GM11168 (cell line): ENCODE results near the gene GGT5.
"Not testable (repeated sequence)": the region's sequence is repeated elsewhere in the genome, so short reads cannot be mapped to it uniquely, and the experiment has no call there.

Experiments used
- in situ Hi-C: fragments of 300-500 bp; cut with MboI; formaldehyde crosslinking; loops from one replicate; pipeline ENCODE4 v1.12.0; 2022; ENCODE audit warnings: low sequenced_read_pairs; ENCODE audit not compliant: unreplicated experiment

Gene GGT5, protein sequence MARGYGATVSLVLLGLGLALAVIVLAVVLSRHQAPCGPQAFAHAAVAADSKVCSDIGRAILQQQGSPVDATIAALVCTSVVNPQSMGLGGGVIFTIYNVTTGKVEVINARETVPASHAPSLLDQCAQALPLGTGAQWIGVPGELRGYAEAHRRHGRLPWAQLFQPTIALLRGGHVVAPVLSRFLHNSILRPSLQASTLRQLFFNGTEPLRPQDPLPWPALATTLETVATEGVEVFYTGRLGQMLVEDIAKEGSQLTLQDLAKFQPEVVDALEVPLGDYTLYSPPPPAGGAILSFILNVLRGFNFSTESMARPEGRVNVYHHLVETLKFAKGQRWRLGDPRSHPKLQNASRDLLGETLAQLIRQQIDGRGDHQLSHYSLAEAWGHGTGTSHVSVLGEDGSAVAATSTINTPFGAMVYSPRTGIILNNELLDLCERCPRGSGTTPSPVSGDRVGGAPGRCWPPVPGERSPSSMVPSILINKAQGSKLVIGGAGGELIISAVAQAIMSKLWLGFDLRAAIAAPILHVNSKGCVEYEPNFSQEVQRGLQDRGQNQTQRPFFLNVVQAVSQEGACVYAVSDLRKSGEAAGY

DNA sequence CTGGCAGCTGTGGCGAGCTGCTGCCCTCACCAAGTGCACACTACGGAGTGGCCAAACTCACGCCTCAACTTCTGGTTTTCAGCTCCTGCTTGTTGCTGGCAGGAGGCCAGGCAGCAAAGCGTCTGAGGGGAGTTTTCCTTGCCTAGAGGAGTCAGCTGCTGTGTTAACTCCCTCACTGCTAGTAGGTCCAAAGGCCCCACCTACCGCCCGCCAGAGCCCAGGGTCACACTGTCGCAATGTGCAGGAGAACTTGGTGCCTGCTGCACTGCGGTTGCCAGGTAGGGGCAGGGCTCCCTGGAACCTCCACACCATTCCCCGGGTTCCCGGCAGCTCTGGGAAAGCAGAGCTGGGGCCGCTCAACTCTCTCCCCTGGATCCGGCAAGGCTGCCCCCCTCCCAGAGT lies at the start of gene GGT5:
TSS of gene GGT5 (minus strand) at position 53 of the 402 bp plus-strand sequence. CDS start 357 bp downstream, outside the sequence.
- in situ Hi-C loops = not testable (repeated sequence)

DNA sequence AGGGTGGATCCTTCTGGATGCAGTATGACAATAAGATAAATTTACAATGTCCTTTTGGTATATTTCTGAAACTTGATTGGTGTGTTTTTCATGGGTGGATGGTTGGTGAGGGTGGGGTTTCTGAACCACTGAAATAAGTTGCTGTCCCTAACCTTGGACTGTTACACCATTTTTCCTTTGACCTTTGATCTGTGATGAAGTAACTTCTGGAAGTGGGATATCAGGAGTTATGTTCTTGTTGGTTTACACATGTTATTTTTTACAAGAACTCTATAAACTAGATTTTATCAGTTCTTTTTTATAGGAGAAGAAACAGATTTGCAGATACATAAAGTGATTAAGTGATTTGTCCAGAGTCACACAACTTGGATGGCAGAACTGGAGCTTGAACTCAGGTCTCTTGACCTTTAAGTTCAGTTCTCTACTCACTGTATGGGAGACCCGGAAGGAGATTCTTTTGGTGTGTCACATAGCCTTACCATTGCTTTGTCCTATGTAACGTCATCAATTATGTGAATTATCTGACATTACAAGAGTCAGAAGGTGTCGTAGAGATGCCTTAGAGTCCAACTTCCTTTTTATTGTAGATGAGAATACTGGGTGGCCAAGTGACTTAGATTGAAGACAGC lies 47.4 kb upstream of the GGT5 start:
- in situ Hi-C loops = loop anchor here (5.0 kb wide), 1 partner anchor 380 kb away; no protein-coding TSS in a partner anchor

DNA sequence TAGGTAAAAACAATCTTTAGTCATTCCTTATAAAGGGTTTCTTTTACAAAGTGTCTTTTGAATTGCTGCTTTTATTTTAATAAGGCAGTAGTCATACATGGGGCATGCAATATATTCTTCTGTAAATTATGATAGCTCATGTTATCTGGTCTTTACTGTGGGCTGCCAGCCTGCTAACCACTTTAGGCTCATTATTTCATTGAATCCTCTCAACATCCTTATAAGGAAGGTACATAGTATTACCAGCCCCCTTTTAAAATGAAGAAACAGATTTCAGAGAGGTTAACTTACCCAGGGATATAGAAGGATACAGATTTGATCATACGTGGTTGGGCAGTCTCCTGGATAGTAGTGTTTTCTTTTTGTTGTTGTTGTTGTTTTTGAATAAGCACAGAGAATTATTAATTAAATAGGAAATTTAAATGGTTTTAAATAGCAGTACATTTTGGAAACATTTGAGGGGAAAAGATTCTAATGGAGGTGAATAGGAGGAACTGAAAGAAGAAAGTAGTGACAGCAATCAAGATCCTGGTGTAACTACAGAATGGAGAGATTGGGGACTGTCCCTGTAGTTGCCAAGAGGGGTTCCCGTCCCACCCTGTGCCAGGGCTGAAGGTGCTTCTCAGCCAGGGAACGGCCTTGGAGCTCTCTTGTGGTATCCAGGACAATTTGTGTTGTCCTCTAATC lies 46.8 kb upstream of the GGT5 start:
- in situ Hi-C loops = loop anchor here (5.0 kb wide), 1 partner anchor 381 kb away; no protein-coding TSS in a partner anchor

DNA sequence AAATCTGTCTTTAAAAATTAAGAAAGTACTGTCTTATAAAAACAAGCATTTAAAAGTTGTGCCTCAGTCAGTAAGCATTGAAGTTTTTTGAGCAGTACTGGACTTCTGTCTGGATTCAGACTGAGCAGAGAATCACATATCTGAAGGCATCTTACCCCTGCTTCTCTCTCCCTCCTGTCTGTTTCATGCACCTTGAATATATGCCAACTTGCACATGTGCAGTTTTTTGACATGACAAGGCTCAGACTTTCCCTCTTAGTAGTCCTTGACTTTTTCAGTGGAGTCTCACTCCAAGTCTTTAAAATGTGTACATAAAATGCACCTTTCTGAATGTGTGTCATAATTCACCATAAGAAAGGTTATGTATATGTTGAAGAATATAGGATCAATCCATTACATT lies 45.6 kb upstream of the GGT5 start:
- in situ Hi-C loops = loop anchor here (5.0 kb wide), 1 partner anchor 382 kb away; no protein-coding TSS in a partner anchor

DNA sequence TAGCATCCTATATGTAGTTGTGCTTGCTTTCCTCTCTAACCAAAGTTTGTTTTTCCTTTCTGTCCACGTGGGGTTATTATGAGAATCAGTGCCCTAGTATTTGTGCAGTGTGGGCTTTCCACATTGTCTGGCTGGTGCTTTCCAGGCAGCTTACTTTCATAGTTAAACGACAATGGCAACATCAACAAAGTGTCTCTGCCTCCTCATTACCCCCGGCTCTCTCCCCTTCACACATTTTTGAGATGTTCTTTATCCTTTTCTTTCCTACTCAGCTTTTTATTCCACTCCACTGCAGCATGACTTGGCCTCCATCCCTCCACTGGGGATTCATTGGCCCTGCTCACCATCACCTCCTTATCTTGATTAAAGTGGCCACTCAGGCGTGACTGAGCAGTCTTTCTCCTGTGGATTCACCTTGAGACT lies 44.9 kb upstream of the GGT5 start:
- in situ Hi-C loops = loop anchor here (5.0 kb wide), 1 partner anchor 383 kb away; no protein-coding TSS in a partner anchor

DNA sequence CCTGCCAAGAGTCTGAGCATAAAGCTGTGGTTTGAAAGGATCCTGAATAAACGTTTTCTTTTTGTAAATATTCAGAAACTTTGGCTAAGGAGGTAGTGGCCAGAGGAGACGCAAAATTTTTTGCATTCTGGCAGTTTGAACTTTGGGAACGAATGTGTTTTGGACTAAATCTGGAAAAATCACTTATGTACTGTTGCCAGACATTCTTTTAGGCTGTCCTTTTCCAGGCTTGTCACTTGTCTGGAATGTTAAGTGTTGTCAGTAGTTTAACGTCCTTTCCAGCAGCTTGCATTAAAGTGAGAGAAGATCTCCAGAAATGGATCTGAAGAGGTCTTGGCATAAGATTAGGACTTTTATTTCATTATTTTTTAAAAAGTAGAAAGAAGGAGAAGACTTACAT lies 44.2 kb upstream of the GGT5 start:
- in situ Hi-C loops = no loop called here

DNA sequence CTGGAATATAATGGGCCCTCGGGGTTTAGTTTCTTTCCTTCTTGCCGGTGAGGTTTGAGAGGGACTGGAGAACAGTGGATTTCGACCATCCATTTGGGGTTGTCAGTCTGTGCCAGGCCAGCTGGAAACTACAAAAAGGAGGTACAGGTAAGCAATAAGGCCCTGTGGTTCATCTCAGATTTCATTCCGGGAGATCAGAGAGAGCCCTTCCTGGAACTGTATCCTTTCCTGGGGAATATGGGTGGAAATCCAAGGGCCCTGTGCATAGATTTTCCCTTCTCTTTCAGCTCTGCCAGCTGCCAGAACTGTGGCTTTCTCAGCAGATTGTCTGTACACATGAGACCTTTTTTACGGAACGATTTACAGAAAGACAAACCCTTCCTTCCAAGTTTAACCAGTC lies 42.9 kb upstream of the GGT5 start:
- in situ Hi-C loops = not testable (repeated sequence)

DNA sequence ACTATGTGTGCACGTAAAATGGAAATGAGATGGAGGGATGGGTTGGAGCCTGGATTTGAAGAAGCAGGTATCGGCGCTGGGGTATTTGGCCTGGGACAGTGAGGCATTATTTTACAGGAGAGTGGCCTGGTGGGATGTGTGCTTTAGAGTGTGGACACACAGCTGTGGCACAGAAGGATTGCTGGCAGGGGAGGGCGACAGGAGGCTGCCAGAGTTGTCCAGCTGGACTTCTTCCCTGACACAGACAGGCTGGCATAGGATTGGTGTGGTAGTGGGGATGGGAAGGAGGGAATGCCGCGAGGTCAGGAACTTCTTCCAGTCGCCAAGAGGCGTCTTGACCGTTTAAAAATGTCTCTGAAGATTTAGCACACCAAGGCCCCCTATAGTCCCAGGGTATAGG lies 42.3 kb upstream of the GGT5 start:
- in situ Hi-C loops = not testable (repeated sequence)

DNA sequence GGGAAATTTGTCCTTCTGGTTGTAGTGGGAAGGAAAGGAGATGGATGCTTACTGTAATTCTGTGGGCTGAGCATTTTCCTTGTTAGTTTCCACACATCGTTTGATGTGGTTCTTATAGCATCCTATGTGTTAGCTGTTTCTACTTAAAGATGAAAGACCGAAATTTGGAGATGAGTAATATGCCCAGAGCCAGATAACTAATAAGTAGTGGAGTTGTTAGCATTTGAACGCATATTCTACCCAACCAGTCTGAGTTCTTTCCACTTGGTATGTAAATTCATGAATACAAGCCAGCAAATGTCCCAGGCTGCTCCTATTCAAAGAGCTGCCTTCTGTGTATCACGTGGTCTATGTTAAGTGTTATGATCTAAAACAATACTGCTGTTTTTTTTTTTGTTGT lies 40.4 kb upstream of the GGT5 start:
- in situ Hi-C loops = no loop called here

DNA sequence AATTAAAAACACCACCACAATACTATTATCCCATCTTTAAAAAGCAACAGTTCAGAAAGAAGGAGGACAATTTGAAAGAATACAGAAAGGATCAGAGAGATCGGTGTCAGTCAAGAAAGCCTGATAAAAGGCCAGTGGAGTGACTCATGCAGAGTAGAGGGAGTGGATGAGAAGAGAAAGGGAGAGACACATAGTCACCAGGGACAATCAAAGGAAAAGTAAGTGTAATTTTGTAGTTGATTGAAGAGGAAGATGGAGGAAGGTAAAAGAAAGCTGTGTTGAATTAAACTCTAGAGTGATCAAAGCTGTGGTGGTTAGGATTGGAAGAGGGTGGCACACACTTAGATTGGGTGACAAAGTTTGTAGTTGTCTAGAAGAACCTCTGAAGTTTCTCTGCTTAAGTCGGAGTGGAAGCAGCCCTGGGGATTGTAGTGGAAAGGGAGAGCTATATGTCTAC lies 39.9 kb upstream of the GGT5 start:
- in situ Hi-C loops = no loop called here

DNA sequence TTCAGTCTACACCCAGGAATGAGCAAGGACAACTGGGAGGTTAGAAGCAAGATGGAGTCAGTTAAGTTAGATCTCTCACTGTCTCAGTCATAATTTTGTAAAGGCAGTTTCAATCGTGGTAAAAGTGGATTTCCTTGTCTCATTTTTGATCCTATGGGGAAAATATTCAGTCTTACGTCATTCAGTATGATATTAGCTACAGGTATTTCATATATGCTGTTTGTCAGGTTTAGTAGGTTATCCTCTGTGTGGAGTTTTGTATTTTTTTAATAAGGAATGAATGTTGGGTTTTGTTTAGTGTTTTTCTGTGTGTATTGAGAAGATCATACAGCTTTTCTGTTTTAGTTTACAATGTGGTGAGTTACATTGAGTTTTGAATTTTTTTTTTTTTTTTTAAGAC lies 37.5 kb upstream of the GGT5 start:
- in situ Hi-C loops = no loop called here

DNA sequence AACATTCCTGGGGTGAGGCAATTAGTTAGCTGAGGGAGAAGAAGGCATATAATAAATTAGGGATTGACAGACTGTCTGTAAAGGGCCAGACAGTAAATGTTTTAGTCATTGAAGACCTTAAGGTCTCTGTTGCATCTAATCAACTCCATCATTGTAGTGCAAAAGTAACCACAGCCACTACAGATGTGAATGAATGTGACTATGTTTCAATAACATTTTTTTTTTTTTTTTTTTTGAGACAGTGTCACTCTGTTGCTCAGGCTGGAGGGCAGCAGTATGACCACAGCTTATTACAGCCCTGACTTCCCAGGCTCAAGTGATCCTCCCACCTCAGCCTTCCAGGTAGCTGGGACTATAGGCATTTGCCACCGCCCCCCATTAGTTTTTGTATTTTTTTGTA lies 35.5 kb upstream of the GGT5 start:
- in situ Hi-C loops = not testable (repeated sequence)

DNA sequence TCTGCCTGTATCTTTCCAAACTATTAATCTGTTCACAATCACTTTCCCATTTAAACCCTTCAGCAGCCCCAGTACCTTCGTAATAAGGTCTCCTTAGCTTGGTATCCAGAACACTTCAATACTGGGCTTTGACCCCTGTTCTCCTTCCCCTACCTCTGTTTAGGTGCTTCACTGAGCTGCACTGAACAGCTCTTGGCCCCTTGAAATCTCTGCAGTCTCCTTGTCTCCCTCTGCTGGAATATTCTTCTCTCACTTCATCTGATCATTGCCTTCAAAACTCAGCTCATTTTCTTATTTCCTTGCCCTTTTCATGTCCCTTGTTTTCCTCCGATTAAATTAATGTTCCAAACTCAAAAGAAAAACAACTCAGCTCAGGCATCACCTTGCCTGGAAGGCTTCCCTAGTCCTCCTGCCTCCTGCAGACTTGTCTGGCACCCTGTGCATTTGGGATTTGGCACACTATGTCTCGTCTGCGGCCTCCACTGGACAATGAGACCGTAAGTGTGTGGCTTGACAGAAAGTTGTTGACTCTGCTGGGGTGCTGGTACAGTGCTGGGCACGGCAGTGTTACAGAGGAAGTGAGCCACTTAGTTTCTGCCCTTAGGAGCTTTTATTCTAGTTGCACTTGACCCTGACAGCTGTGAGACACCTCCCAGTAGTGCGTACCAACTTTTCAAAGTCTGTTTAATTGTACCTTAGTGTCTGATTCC lies 30.0 kb upstream of the GGT5 start:
- in situ Hi-C loops = loop anchor here (10.0 kb wide), 1 partner anchor 950 kb away; no protein-coding TSS in a partner anchor

DNA sequence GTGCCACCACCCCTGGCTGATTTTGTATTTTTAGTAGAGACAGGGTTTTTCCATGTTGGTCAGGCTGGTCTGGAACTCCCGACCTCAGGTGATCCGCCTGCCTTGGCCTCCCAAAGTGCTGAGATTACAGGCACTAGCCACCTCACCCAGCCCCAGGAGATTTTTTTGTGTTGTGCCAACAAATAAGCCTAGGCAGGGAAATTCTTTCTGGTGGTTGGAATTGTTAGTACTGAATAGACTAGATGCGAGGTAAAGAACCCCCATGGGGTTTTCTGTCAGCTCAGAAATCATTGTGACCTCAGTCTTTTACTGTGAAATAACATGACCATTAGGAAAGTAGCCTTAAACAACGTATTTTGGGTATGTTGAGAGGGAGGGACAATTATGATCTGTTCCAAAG lies 29.0 kb upstream of the GGT5 start:
- in situ Hi-C loops = loop anchor here (10.0 kb wide), 1 partner anchor 949 kb away; no protein-coding TSS in a partner anchor

DNA sequence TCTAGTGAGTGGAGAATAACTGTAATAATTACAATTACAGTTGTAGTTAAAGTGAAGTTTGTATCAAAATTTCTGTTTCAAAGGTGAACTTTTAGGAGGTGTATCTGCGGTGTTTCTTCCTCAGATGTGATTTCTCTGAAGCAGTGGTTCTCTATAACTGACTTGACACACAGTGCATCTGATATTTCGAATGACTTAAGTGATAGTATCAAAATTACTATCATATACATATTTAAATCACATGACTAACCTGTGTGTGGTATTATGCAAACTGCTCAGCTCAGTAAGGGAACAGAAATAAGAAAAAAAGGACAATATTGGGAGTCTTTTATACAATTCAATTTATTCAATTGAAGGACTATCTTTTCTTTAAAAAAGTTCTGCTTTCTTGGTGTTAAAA lies 28.1 kb upstream of the GGT5 start:
- in situ Hi-C loops = loop anchor here (10.0 kb wide), 1 partner anchor 948 kb away; no protein-coding TSS in a partner anchor

DNA sequence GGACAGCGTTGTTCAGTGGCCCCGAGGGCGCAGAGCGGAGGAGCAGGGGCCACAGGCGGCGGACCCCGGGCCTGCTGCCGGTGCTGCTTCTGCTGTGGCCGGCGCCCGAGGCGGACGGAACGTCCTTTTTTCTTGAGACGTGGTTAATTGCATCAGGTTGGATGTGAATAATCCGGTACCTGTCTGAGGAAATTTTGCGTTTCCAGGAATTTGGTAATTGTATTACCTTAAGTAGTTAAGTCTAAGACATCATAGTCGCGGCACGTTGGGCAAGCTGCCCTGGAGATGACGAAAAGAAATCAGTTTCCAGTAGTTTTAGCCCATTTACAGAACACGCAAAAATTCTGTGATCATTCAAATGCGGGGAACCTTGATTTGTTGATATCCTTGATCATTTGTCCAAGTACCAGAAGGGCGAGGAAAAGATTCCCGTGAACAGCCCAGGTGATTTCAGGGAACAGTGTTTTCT lies 26.5 kb upstream of the GGT5 start:
- in situ Hi-C loops = loop anchor here (10.0 kb wide), 1 partner anchor 947 kb away; no protein-coding TSS in a partner anchor

DNA sequence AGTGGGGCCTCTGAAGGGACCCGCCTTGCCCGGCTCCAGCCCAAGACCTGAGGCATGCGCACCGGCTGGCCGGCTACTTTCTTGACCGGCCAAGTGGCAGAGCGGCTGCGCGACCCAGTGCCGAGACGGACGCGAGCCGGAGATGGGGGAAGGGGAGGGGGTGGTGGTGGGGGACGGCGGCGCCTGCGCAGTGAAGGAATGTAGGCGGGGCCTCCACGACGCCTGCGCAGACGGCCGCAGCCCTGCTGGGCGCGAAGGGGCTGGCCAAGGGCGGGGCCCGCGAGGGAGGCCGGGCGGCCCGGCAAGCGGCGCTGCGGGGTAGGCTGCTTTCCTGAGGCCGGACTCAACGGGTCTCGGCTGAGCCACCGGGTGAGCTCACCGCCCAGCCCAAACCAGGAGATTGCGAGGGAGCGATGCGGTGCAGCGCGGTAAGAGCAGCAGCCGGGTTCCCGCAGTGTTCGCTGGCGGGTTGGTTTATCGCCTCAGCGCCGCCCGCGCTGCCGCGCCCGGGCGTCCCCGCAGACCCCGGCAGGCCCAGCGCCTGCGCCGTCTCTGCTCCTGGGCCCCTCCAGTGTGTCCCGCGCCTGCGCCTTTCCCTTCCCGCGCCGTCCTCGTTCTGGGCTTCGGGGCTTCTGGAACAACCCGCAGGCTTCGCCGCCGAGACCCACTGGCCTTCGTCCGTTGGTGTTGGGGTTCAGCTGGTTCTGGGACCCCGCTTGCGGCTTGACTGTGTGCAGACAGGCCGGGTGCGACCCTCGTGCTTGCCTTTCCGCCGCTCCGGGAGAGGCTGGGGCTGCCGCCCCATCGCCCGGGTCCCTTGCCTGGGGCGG lies 25.9 kb upstream of the GGT5 start, which contains the start of gene SPECC1L:
TSS of gene SPECC1L (plus strand) at position 276 of the 830 bp plus-strand sequence. CDS start 31,401 bp downstream, outside the sequence.
- in situ Hi-C loops = loop anchor here (10.0 kb wide), 1 partner anchor 946 kb away; no protein-coding TSS in a partner anchor

DNA sequence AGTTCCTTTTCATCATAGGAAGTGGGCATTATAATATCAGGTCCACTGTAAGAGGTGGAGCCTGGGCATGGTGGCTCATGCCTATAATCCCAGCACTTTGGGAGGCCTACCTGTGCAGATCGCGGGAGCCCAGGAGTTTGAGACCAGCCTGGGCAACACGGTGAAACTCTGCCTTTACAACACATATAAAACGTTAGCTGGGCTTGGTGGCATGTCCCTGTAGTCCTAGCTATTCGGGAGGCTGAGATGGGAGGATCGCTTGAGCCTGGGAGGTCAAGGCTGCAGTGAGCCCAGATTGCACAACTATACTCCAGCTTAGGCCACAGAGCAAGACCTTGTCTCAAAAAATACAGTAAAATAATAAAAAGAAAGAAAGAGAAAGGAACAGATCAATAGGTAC lies 21.6 kb upstream of the GGT5 start:
- in situ Hi-C loops = not testable (repeated sequence)
